GM12878 (cell line): ENCODE results near the gene SLC25A26. TPM values are rescaled to one million over a fixed set of nuclear protein-coding genes. Genes with fewer than 3 reads are reported as not detected.

ENCODE experiments used
- ATAC-seq: fragments of 200-7000 bp; cut with Tn5 transposase; 3 replicates; pipeline ENCODE4 v1.9.1; 2020; ENCODE audit warnings: mild to moderate bottlenecking, moderate library complexity
- BruUV-seq: library from RNA; stranded (reverse); fragments of 400-500 nt; replicated peaks from 2 replicates; lab custom pipeline; 2021; lab: Mats Ljungman, UMichigan
- CTCF ChIA-PET: fragments of 300-600 bp; sonication (Branson Sonifier 250); formaldehyde crosslinking; extraction: SDS; loops from one replicate; lab custom pipeline; 2021; ENCODE audit warnings: inconsistent platforms; lab: Yijun Ruan, JAX
- POLR2A ChIA-PET: fragments of 350-600 bp; formaldehyde crosslinking; extraction: SDS; loops from one replicate; lab custom pipeline; 2021; ENCODE audit warnings: inconsistent platforms; lab: Charles Lee
- RAD21 ChIA-PET: fragments of 300-600 bp; sonication (Branson Sonifier 250); formaldehyde crosslinking; loops from one replicate; lab custom pipeline; 2023; ENCODE audit warnings: antibody characterized with exemption; ENCODE audit not compliant: unreplicated experiment; lab: Charles Lee
- SMC1A ChIA-PET: fragments of 300-600 bp; sonication (Branson Sonifier 250); formaldehyde crosslinking; loops from one replicate; lab custom pipeline; 2023; ENCODE audit not compliant: unreplicated experiment, uncharacterized antibody; lab: Charles Lee
- DNase-seq: peaks from one replicate; pipeline ENCODE4 v3.0.0-alpha.2; 2011; ENCODE audit warnings: low read depth, low spot score
- FAIRE-seq: peaks from 3 replicates; lab custom pipeline; 2011; peaks lifted over from hg19 to GRCh38; lab: Jason Lieb, UNC
- H2AFZ ChIP-seq: 2 replicates; pipeline ENCODE4 v1.6.0; 2011; ENCODE audit warnings: low read depth, low read length, control low read depth; ENCODE audit not compliant: control insufficient read depth
- H3K27ac ChIP-seq: 2 replicates; pipeline ENCODE4 v1.5.1; 2011; ENCODE audit warnings: control low read depth; ENCODE audit not compliant: control insufficient read depth, insufficient read depth
- H3K27me3 ChIP-seq, 2 experiments: replicated peaks in 1 of 2; 2 replicates each; pipeline versions ENCODE4 v1.6.0 to v1.6.1; 2011; ENCODE audit warnings: low read length in 1 of 2; ENCODE audit not compliant: control insufficient read depth in 2 of 2, insufficient read depth in 2 of 2
- H3K36me3 ChIP-seq, 2 experiments: 2 replicates each; pipeline ENCODE4 v1.5.1; 2011; ENCODE audit warnings: low read length in 1 of 2; ENCODE audit not compliant: control insufficient read depth in 2 of 2, insufficient read depth in 2 of 2
- H3K4me1 ChIP-seq: 2 replicates; pipeline ENCODE4 v1.6.1; 2011; ENCODE audit warnings: mild to moderate bottlenecking, low read length, moderate library complexity, mixed read lengths; ENCODE audit not compliant: control insufficient read depth, insufficient read depth
- H3K4me2 ChIP-seq: 2 replicates; pipeline ENCODE4 v1.6.0; 2011; ENCODE audit warnings: control low read depth; ENCODE audit not compliant: control insufficient read depth, insufficient read depth
- H3K4me3 ChIP-seq: fragments of 200-600 bp; sonication (generic); 2 replicates; pipeline ENCODE4 v1.5.1; 2016
- H3K79me2 ChIP-seq: 2 replicates; pipeline ENCODE4 v1.6.0; 2011; ENCODE audit warnings: low read length; ENCODE audit not compliant: control insufficient read depth, insufficient read depth
- H3K9ac ChIP-seq: 2 replicates; pipeline ENCODE4 v1.8.0; 2011; ENCODE audit warnings: low read length, control low read depth, mixed read lengths; ENCODE audit not compliant: control insufficient read depth, insufficient read depth
- H3K9me3 ChIP-seq: replicated peaks from 3 replicates; pipeline ENCODE4 v1.5.1; 2011; ENCODE audit warnings: mild to moderate bottlenecking, low read length; ENCODE audit not compliant: control insufficient read depth, insufficient read depth
- H4K20me1 ChIP-seq: 2 replicates; pipeline ENCODE4 v1.6.0; 2011; ENCODE audit not compliant: control insufficient read depth, insufficient read depth
- CEBPB ChIP-seq, 2 experiments: fragments of 150-350 bp in 1 of 2; IDR thresholded peaks; 2 replicates each; pipeline ENCODE4 v1.6.1; 2012 to 2014; ENCODE audit warnings: low read depth in 2 of 2, low read length in 2 of 2, borderline replicate concordance in 1 of 2, inconsistent platforms in 1 of 2
- CREM ChIP-seq: IDR thresholded peaks from 2 replicates; pipeline ENCODE4 v1.6.1; 2014; ENCODE audit warnings: antibody characterized with exemption, low read depth
- HDAC6 ChIP-seq: fragments of 200-600 bp; sonication (generic); IDR thresholded peaks from one replicate; pipeline ENCODE4 v1.8.0; 2017; ENCODE audit warnings: antibody characterized with exemption; ENCODE audit not compliant: unreplicated experiment
- MEF2B ChIP-seq: fragments of 450-650 bp; IDR thresholded peaks from 2 replicates; pipeline ENCODE4 v1.6.1; 2018; ENCODE audit warnings: mild to moderate bottlenecking, moderate library complexity; ENCODE audit not compliant: partially characterized antibody, poor library complexity, severe bottlenecking
- NBN ChIP-seq: fragments of 450-650 bp; IDR thresholded peaks from 2 replicates; pipeline ENCODE4 v1.6.1; 2016
- SKIL ChIP-seq: fragments of 450-650 bp; IDR thresholded peaks from 2 replicates; pipeline ENCODE4 v1.6.1; 2017; ENCODE audit warnings: mild to moderate bottlenecking, low read depth, inconsistent platforms; ENCODE audit not compliant: poor library complexity, severe bottlenecking
- ZBED1 ChIP-seq: IDR thresholded peaks from 2 replicates; pipeline ENCODE4 v1.6.1; 2016; ENCODE audit warnings: borderline replicate concordance
- ZNF274 ChIP-seq: IDR thresholded peaks from one replicate; pipeline ENCODE4 v1.8.0; 2011; ENCODE audit not compliant: insufficient read length, insufficient read depth
- ZNF622 ChIP-seq: fragments of 450-650 bp; IDR thresholded peaks from 2 replicates; pipeline ENCODE4 v1.6.1; 2017; ENCODE audit warnings: mild to moderate bottlenecking, inconsistent platforms
- WGBS: methylation state at CpG from one replicate; pipeline ENCODE4 v1.1.6; 2016; ENCODE audit warnings: low lambda C conversion rate; ENCODE audit not compliant: insufficient replicate concordance, insufficient coverage; ENCODE audit errors: missing lambda C conversion rate; 5-methylcytosine and 5-hydroxymethylcytosine counted together
- in situ Hi-C: fragments of 300-500 bp; cut with MboI; formaldehyde crosslinking; loops from 9 replicates; pipeline ENCODE4 v1.14.3; 2018; ENCODE audit warnings: mixed read lengths
- intact Hi-C: fragments of 100-400 bp; cut with micrococcal nuclease; formaldehyde crosslinking; loops from one replicate; pipeline ENCODE4 v1.14.2; 2022; ENCODE audit not compliant: unreplicated experiment
- polyA plus RNA-seq, 11 experiments: library from polyadenylated mRNA; depleted of rRNA in 4 of 11; unstranded in 6 of 11; stranded (reverse) in 5 of 11; fragments of >200 nt; fragmentation: Nextera tagmentation in 4 of 11; fragmentation: Illumina TruSeq in 1 of 11; extraction: Ambion mirVana in 4 of 11; extraction: Trizol in 1 of 11; gene quantifications; 1 replicate in 1 of 11; 2 replicates in 10 of 11; pipeline versions ENCODE4 v1.2.1 to v1.2.3, GENCODE V29; 2011 to 2016; ENCODE audit warnings: inconsistent platforms in 2 of 11, missing spikeins in 2 of 11, low read depth in 1 of 11
- total RNA-seq, 4 experiments: library from RNA; depleted of rRNA in 3 of 4; stranded (reverse); fragments of >200 nt in 3 of 4; fragmentation: Illumina TruSeq in 1 of 4; extraction: Trizol in 1 of 4; gene quantifications; 2 replicates each; pipeline versions ENCODE4 v1.2.1 to v1.2.3, GENCODE V29; 2013 to 2021

SLC25A26 gene
- total and polyA plus RNA-seq, 10 of the 15 experiments (the other 5 are each of a cell fraction or from before 2014, with no cell fraction given): 14.6 to 49.7 (median 24.9) TPM

GRCh38 chr3:66220602-66221377 is at the start of gene SLC25A26 (continued):
- TF ChIP-seq HDAC6 (no peak), ZBED1 (no peak), MEF2B (peak; percentile 48)

- no peak overlapping the region for H2AFZ ChIP-seq
- no peaks in the 10 kb centered on the region; a peak in 2 of 4 replicates for H3K27me3 ChIP-seq
- H3K4me1 ChIP-seq: no peaks in the 10 kb centered on the region
- H3K9ac ChIP-seq: no peak overlapping the region
- H4K20me1 ChIP-seq: no peaks in the 10 kb centered on the region
- DNase-seq: no peak
- no peaks in the 10 kb centered on the region for H3K79me2 ChIP-seq
- no peak overlapping the region for H3K27ac ChIP-seq
- 0% methylated on average over 1 of the region's 1 CpG for whole genome bisulfite sequencing
- BruUV-seq: no TSS peak
- ChIA-PET CTCF (no interaction called here), RAD21 (no interaction called here), POLR2A (no interaction called here), SMC1A (no interaction called here)
- no peak overlapping the region for H3K4me2 ChIP-seq
- H3K9me3 ChIP-seq: no peaks in the 10 kb centered on the region
- intact Hi-C loops: no loop called here
- in situ Hi-C loops: no loop called here
- TF ChIP-seq ZNF622 (no peak), CEBPB (IDR thresholded peaks at IDR 0.05; ENCODE audit: borderline replicate concordance in 1 of 2, low read depth in 2 of 2, low read length in 2 of 2) (no peak), ZNF274 (no peak), SKIL (no peak), NBN (no peak), CREM (no peak)
- no peak overlapping the region for H3K4me3 ChIP-seq
- no peak for ATAC-seq
- no peaks in the 10 kb centered on the region for H3K36me3 ChIP-seq
- FAIRE-seq: no peak
Measured at GRCh38 chr3:66172394-66172793, 48.4 kb upstream of the SLC25A26 start.
